GM18907 (cell line): Measurements from ENCODE around the gene CDK4.

Source experiments
- ATAC-seq: cut with Tn5 transposase; IDR thresholded peaks from one replicate; pipeline ENCODE4 v1.9.1; 2021; ENCODE audit warnings: mild to moderate bottlenecking, moderate library complexity; ENCODE audit not compliant: unreplicated experiment

The CDK4 gene

DNA sequence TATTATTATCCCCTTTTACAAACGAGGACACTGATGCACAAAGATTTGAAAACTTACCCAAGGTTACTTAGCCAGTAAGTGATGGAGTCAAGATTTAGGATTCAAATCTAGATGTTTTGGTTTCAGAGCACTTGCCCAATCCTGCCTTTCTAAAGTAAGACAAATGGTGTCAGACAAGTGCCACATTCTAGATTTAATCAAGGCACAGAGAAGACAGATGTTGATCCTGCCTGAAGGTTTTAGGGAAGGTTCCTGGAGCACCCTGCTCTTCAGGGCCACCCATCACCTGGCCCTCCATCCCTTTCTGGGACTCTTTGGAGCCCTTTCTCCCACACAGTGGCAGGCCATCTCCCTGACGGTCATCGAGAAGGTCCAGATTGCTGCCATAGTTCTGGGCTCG lies 5.7 kb upstream of the CDK4 start:
- no peak for ATAC-seq

DNA sequence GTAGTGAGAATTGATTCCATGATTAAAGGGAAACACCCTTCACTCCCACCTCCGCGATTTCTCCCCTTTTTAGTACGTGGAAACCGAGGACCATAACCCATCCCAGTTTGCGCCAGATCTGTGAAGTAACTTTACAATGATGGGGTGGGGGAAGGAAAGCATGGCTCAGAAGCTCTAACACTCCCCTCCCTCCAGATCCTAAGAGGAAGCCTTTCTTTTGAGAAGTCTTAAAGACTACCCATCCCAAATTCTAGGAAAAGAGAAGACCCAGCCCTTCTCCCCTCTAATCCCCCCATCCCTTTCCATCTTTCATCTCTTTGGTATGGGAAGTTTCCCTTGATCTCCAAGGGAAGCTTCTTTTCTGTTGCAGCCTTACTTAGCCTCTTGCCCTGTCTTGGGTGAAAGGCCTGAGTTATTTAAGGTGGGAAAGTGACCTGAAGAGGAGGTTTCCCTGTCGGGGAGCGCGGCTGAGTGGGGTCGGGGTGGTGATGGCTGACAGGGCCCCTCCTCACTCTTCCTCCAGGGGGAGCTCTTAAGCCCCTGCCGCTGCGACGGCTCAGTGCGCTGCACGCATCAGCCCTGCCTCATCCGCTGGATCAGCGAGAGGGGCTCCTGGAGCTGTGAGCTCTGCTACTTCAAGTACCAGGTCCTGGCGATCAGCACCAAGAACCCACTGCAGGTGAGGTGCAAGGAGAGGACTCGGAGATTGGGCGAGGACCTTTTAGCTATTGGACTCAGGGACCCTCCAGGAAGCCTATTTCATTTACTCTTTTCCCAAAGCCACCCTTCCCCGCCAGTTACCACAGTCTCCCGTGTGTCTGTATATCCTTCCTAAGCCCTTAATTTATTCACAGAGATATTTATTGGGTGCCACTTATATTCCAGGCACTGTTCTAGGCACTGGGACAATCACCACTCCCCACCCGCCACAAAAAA lies 4.6 kb upstream of the CDK4 start:
- no peak for ATAC-seq

DNA sequence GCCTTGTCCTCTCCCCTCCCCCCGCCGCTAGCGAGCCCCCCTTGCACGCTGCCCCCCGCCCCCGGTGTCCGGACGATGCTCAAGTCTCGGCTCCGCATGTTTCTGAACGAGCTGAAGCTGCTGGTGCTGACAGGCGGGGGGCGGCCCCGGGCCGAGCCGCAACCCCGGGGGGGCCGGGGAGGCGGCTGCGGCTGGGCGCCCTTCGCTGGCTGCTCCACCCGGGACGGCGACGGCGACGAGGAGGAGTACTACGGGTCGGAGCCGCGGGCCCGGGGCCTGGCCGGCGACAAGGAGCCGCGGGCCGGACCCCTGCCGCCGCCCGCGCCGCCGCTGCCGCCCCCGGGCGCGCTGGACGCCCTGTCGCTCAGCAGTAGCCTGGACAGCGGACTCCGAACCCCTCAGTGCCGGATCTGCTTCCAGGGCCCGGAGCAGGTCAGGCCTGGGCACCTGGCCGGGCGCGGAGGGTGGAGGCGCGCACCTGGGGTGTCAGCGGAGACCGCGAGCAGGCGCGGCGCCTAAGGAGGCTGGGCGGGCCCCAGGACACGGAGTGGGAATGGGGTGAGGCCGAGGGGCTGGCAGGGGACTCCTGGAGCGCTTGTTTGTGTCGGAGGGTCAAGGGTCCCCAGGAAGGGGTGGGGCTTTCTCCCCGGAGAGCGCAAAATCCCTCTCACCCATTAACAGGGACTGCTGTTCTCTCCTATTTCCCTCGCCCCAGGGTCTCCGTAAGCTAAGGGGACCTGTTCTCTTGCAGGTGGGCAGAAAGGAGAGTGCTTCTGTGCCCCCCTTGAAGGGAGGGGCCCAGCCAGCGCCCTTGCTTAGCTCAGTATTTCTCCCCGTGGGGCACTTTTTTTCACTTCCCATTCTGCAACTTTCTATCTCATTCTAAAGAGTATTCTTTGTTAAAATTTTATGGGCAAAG lies 3.6 kb upstream of the CDK4 start:
- ATAC-seq: no peak

DNA sequence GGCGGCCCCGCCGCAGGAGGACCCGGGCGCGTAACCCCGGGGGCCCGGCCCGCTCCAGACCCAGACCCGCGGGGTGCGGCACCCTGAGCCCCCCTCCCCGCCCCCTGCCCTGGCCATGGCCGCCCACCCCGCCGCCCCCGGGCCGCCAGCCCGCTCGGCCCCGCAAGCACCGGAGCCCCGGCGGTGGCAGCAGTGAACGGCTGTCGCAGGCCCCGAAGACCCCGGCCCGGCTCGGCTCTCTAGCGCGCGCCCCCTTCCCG lies 3.0 kb upstream of the CDK4 start:
- ATAC-seq: no peak

DNA sequence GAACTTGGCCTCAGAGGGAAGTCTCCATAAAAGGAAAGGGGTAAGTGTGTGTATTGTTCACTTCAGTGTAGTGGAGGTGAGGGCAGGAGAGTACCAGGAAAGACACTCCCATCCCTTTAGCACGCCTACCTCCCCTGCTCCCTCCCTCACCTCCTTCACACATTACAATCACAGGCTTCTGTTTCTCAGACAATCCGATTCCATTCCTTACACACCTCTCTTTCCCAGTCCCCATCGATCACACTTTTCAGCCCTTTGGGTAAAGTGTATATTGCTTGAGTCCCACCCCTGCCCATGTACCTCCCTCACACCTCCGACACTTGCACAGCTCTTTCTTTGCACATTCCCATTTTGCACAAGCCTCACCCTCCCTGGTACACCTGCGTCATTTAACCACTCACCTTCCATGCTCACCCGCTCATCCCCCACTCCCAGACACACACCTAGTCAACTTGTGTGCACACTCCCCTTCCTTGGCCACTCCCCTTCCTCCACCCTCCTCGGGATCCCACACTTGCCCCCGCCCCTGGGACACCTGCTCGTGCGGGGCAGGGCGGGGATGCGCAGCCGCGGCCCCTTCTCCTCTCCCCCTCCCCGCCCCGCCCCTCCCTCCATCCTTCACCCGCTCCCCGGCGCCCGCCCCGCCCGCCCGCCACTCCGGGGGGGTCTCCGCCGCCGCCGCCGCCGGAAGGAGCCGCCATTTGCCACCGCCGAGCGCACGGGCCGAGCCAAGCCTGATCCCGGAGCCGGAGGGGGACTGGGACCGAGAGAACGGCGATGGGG lies 2.5 kb upstream of the CDK4 start, which contains the start of gene MARCHF9:
TSS of gene MARCHF9 (plus strand) at position 693 of the 783 bp plus-strand sequence. CDS start 426 bp downstream, outside the sequence.
- ATAC-seq: peak; percentile 48

DNA sequence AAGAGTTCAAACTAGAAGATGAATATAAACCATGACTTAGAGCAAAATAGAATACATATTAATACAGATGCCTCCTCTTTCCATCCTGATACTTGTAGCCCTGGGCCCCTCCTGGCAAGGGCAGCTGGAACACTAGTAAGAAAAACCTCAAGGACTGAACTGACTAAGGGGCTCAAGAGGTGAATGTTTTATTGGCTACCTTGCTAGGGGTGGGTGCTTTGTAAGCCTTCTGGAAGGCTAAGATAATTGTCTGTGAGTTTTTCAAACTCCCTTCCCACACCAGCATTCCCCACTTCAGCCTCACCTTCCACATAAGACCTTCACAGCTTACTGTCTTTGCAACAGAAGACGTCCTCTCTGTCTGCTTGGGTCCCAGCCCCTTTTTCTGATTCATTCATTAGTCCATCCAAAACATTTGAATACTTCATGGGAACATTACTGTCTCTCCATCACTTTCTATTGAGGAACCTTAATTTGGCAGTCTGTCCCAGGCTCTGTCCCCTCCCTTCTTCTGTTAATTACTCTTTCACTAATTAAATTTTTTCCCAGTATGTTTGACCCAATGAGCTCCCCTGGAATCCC lies 1.7 kb upstream of the CDK4 start:
- no peak for ATAC-seq

DNA sequence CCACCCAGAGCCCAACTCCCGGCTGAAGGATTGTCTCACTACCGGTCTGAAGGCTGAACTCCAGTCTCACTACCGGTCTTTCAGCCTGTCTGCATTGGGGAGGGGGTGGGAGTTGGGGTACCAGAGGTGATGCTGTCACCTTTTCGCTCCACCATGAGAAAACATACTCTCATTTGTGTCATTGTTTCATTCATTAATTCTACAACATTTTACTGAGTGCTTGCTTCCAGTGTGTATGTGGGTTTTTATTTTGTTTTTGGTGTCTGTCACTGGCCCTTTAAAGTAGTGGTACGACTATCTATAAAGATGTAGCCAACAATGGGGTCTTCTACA lies 524 bp upstream of the CDK4 start:
- no peak for ATAC-seq

DNA sequence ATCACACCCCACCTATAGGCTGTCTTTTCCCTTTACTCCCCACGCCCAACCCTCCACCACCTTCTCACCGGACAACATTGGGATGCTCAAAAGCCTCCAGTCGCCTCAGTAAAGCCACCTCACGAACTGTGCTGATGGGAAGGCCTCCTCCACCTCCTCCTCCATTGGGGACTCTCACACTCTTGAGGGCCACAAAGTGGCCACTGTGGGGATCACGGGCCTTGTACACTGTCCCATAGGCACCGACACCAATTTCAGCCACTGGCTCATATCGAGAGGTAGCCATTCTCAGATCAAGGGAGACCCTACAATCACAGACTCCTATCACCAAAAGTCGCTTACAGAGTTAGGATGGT lies 700 bp downstream of the CDK4 start:
- ATAC-seq: no peak

DNA sequence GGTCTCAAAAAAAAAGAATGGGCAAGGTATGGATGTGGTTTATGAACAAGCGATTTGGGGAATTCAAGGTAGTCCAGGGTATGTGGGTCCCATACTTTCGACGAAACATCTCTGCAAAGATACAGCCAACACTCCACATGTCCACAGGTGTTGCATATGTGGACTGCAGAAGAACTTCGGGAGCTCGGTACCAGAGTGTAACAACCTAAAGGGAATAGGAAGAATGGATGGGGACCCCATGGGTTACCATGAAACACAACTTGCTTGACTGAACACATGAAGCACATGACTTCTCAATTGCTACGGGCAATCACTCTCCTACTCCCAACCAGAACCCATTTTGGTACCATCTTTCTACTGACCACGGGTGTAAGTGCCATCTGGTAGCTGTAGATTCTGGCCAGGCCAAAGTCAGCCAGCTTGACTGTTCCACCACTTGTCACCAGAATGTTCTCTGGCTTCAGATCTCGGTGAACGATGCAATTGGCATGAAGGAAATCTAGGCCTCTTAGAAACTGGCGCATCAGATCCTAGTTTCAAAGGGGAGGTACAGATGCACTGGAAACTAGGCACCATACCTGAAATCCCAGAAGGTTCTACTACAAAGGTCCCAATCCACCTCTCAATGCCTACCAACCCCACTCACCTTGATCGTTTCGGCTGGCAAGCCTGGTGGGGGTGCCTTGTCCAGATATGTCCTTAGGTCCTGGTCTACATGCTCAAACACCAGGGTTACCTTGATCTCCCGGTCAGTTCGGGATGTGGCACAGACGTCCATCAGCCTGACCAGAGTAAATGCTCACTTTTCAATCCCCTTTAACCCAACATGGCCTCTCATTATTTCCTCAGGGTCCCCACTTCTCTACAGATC lies 1.3 kb downstream of the CDK4 start:
- ATAC-seq: no peak

DNA sequence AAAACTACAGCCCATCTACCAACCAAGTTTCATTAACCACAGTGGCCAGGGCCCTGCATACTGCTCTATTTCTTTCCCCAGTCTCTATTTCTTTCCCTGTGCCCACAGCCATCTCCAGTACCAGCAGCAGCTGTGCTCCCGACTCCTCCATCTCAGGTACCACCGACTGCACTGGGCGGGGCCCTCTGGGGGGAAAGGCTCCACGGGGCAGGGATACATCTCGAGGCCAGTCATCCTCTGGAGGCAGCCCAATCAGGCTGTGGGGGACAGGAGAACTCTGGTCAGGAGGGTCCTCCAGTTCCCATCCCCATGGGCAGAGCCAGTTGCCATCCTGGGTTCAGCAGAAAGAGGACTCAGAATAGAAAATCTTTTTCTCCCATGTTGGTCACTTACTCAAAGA lies 3.0 kb downstream of the CDK4 start:
- ATAC-seq: no peak

DNA sequence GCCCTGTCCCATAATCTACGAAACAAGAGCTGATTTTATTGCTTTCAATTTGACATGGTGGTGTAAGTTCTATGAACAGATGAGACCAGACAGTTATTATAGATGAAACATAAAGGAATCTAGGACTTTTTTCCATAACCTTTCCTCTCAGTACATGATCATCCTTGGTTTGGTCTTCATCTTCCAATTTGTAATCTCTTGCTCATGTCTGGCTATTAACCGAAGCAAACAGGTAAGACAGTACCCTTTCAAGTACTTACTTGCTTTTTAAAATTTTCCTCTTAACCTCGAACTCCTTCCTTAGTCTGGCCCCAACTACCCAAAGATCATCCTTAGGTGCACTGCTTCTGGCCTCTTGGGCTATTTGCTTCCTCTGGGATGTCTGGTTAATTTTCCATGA lies 6.1 kb downstream of the CDK4 start:
- no peak for ATAC-seq

DNA sequence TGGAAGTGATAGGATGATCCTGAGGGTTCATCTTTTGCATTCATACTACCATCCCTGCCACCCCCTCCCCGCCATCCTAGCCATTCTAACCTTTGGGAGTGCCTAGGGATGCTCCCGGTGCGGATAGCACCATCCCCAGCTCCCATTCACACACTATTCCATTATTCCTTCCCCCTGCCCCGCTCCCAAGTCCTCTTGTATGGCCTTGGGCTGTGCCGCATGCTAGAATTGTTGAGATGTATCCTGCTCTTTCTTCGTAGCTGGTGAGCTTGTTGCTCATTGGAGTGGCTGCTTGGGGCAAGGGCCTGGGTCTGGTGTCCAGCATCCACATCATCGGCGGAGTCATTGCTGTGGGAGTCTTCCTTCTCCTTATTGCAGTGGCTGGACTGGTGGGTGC lies 6.6 kb downstream of the CDK4 start:
- no peak for ATAC-seq

DNA sequence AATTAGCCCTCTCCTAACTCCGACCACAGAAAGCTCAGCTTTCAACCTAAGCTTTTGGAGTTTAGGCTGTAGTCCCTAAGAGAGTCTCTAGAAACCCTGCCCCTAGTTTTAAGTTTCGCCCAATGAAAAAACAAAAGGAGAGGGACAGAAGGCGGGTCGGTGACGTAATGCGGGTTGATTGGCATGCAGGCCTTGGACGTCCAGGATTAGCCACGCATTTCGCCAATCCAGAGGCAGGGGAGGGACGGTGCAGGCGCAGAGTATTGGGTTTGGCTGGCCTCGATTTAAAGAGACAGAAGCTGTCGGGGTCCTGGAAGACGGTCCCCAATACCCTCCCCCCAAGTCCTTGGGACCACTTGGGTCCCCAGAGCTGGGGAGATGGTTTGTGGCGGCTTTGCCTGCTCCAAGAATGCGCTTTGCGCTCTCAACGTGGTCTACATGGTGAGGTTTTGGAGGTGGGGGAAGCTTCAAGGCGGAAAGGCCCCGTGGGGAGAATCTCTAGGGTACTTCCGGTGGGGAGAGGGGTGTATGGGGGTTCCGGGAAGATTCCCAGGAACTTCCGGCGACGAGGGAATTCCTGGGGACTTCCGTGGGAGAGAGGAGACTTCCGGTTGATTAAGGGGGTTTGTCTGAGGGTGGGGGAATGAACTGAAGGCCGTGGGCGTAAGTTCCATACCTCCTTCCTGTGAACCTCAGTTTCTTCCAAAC lies 7.2 kb downstream of the CDK4 start, which contains the start of gene TSPAN31:
TSS of gene TSPAN31 (plus strand) at position 263 of the 708 bp plus-strand sequence. CDS start at position 379, 116 bp downstream.
- peak; percentile 85 for ATAC-seq

DNA sequence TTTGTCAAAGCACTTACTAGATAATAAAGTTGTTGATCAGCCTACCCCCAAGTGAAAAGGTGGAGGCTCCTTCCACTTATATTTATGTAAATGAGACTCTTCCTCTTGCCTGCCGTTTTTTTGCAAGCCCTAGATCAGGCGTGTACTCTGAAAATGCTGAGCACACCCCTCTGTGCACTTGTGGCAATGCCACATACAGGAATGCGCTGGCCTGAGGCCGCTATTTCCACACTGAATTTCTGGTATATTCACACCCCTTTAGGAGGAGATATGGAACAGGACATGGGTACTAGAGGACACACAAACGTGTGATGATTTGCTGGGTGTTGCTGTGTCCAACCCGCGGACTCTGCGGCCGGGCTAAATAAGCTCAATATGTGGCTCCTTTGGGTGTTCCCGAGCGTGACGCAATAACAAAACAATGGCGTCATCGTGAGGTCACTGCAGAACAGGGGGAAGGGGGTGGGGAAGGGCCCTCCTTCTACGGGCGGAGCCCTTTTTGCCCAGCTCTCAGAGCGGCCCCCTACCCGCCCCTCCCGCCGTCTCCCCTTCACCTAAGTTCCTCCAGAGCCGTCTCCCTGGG lies 7.8 kb downstream of the CDK4 start:
- peak; percentile 33 for ATAC-seq

DNA sequence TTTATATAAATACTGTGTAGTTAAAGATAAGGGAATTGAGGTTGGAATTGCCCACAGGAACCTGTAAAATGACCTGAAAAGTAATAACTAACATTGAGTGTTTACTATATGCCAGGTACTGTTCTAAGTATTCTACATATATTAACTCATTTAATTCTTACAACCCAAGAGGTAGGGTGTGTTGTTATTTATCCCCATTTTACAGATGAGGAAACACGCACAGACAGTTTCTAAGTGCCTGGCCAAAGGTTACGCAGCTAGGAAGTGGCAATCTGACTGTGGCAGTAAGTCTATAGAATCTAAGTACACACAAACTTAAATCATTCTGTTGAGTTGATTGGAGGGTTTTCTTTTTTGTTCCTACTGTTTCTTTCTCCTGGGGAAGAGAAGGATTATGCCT lies 8.3 kb downstream of the CDK4 start:
- no peak for ATAC-seq

DNA sequence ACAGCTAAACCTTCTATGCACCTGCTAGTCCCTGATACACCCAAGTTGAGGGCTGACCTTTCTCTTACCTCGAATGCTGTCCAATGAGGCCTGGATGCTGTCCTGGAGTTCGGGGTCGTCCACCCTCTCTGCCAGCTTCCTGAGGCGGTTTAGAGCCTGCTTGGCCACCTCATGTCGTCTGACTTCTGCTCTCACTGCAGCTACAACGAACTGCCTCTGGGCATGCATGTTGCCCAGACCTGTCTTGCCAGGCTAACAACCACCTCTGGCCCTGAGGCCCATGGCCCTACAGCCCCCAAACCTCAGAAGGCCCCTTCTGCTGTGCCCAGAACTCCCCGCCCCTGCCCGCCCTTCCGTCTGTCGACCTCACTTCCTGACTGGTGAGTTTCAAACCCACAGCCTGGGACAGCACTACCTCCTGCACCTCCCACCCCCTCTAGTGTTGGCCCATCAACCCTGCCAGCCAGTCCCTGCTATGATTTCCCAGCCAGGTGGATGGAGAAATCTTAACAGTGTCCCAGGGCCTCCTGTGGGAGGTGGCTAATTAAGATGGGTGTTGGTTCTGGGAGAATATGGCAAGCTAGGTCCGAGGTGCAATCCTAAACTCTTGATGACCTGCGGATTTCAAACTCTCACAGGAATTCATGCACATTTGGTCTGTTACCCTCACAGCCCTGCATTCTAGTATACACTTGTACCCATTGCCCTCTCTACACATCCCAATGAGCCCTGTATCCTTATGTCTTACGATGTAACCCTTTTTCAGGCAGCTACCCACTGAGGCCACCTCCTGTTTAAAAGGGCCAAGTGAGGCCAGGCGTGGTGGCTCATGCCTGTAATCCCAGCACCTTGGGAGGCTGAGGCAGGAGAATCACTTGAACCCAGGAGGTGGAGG lies 10.0 kb downstream of the CDK4 start:
- peak; percentile 64 for ATAC-seq

DNA sequence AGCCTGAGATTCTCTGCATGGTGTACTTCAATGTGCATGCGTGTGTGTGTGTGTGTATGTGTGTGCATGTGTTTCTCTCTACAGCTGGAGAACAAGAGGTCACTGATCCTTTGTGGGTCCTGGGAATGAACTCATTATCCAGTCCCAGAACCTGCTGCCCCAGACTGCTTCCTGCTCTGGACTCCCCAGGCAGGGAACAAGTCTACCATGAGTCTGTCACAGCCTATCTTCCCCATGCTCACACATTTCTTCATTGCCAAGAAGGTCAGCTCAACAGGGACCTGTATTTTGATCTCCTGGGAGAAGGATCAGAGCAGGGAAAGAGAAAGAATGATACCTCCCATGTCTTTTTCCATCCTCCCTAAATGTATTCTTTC lies 10.7 kb downstream of the CDK4 start:
- ATAC-seq: no peak
